ENCODE measurements around the gene FGD2.

The FGD2 gene

DNA sequence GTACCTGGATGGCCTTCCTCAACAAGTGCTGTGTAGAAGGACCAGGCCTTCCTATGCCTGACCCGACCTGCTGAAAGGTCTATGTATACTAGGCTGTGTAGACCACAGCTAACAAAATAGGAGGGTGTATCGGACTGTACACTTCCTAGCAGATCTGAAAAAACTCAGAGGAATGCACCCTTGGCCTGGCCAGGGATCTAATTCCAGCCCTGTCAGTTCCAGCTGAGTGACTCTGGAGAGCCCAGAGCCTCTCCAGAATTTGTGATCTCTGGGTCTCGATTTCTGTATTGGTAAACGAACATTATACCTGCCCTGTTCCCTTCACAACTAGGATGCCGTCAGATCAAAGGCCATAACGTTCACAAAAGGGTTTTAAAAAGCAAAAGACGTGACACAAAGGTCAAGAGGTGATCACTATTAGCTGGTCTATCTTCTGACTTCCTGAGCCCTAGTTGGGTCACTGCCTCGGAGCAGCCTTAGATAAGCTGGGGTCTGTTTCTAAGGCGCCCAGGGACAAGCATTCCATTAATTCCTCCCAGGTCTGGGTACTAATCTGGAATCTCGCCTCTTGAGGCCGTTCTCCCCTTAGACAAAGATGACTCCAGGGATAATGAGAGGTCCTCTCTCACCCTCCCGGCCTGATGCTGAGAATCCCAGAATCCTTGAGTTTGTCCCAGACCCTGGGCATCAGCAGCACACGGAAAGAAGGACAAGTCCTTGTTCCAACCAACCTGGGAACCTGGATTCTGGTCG lies 33.4 kb upstream of the FGD2 start:
- H3K4me3 ChIP-seq (ENCODE audit: control insufficient read depth, low read depth, low read length) = no peak overlapping the region
- TF ChIP-seq, protein P1, sequence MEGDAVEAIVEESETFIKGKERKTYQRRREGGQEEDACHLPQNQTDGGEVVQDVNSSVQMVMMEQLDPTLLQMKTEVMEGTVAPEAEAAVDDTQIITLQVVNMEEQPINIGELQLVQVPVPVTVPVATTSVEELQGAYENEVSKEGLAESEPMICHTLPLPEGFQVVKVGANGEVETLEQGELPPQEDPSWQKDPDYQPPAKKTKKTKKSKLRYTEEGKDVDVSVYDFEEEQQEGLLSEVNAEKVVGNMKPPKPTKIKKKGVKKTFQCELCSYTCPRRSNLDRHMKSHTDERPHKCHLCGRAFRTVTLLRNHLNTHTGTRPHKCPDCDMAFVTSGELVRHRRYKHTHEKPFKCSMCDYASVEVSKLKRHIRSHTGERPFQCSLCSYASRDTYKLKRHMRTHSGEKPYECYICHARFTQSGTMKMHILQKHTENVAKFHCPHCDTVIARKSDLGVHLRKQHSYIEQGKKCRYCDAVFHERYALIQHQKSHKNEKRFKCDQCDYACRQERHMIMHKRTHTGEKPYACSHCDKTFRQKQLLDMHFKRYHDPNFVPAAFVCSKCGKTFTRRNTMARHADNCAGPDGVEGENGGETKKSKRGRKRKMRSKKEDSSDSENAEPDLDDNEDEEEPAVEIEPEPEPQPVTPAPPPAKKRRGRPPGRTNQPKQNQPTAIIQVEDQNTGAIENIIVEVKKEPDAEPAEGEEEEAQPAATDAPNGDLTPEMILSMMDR (IDR thresholded peaks at IDR 0.05; ENCODE audit: control insufficient read depth, insufficient read depth, low read depth, low read length, missing control alignments) = no peak
- DNase-seq (ENCODE audit: low read depth) = no peak

DNA sequence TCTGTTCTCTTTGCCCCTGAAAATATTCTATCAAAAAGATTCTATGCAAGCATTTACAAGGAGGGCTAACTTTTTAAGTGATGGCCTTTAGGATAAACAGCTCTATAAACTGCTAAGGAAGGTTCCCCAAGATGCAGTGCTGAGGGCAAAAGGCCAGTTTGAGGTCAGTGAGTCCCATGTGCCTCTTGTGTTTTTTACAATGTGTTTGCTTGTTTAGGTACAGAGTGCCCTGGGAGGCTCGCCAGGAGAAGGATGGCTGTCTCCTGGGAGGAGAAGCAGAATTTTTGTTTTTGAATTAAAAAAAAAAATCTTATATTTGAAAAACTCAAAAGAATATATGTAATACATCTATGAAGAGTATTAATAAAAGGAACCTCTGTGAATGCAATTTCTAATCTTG lies 32.3 kb upstream of the FGD2 start:
- no peak for DNase-seq (ENCODE audit: low read depth)
- TF ChIP-seq, protein P1 (IDR thresholded peaks at IDR 0.05; ENCODE audit: control insufficient read depth, insufficient read depth, low read depth, low read length, missing control alignments) = no peak

DNA sequence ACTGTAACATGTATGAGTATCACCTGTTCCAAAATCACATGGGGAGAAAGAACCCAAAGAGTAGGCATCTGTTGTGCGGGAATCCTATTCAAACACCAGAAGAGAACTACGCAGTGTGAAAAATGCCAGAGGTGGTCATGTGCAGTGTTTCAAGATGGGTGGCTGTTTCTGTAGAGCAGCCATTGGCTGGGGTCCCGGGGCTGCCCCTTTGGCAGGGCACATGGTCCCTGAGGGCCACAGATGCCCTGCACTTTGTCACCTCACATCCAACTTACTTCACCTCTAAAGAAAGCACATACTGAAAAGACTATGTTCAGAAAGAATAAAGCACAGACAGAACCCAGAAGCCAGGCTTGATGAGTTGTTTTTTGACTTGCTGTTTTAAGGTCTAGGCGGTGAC lies 31.8 kb upstream of the FGD2 start:
- no peak for DNase-seq (ENCODE audit: low read depth)
- no peak overlapping the region for H3K4me3 ChIP-seq (ENCODE audit: control insufficient read depth, low read depth, low read length)
- TF ChIP-seq, protein P1 (IDR thresholded peaks at IDR 0.05; ENCODE audit: control insufficient read depth, insufficient read depth, low read depth, low read length, missing control alignments) = no peak

More for the DNA sequence above, 32.3 kb upstream of the FGD2 start:
- H3K4me3 ChIP-seq (ENCODE audit: control insufficient read depth, low read depth, low read length) = no peak overlapping the region

DNA sequence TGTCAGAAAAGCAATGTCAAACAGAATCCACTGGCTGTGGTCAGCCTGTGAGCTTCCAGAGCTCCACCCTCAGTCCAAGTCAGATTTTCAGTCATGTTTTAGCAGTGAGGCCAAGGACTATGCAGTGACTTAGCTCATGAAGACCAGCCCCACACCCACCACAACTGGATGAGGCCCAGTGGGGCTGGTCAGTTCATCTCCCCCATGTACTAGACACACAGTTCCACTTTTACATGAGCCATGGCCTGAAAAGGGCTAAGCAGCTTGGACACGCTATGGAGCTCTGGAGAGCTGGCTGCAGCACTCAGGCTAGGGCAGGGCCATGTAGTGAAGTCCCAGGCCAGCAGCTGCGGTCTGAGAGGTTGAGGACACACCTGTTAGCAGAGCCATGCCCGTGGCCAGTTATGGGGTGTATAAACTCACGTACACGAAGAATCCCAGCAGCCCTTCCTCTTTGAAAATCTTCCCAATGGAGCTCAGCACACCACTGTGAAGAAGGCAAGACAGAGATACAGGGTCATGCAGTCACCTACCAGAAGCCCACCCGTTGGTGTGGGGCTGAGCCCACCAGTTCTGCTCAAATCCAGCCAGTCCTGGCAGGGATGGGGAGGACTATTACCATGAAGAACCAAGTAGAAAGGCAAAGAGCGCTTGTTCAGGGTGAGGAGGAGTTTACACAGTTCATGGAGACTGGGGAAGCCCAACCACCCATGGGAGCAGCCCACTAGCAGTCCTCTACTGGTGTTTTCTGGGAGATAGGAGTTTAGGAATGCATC lies 30.0 kb upstream of the FGD2 start:
- H3K4me3 ChIP-seq (ENCODE audit: control insufficient read depth, low read depth, low read length) = no peak overlapping the region
- no peak for DNase-seq (ENCODE audit: low read depth)
- TF ChIP-seq, protein P1 (IDR thresholded peaks at IDR 0.05; ENCODE audit: control insufficient read depth, insufficient read depth, low read depth, low read length, missing control alignments) = no peak

DNA sequence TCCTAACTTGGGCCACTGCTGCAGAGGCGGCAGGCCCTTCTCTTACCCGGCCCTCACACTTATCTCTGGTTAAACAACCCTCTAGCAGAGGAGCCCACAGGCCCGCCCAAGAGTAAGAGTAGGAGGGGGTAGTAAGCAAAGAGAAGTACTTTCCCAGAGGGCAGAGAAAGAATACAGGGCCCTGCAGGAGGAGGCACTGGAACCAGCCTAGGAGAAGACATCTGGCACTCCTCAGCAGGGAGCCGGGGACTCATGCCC lies 29.5 kb upstream of the FGD2 start:
- TF ChIP-seq, protein P1 (IDR thresholded peaks at IDR 0.05; ENCODE audit: control insufficient read depth, insufficient read depth, low read depth, low read length, missing control alignments) = no peak
- no peak overlapping the region for H3K4me3 ChIP-seq (ENCODE audit: control insufficient read depth, low read depth, low read length)
- DNase-seq (ENCODE audit: low read depth) = no peak

DNA sequence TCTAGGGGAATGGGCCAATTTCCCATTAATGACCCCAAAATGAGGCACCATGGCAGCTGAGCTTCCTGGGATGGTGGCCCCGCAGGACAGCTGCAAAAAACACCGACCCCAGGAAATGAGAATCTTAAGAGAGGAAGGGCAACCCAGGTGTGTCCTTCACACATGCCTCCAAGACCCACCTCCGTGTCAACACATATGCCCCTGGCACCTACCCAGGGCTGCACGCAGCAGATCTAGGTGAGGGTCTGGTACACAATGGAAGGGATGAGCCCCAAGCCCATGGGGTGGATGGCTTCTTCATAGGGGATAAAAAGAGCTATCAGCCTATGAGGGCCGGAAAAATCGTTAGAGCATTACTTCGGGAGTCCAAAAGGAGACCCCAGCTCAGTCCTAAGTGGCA lies 28.9 kb upstream of the FGD2 start:
- TF ChIP-seq, protein P1 (IDR thresholded peaks at IDR 0.05; ENCODE audit: control insufficient read depth, insufficient read depth, low read depth, low read length, missing control alignments) = no peak
- no peak overlapping the region for H3K4me3 ChIP-seq (ENCODE audit: control insufficient read depth, low read depth, low read length)
- no peak for DNase-seq (ENCODE audit: low read depth)

All from AG09309 (cell line).